ENCODE results near the gene ATP5MC2.

DNA sequence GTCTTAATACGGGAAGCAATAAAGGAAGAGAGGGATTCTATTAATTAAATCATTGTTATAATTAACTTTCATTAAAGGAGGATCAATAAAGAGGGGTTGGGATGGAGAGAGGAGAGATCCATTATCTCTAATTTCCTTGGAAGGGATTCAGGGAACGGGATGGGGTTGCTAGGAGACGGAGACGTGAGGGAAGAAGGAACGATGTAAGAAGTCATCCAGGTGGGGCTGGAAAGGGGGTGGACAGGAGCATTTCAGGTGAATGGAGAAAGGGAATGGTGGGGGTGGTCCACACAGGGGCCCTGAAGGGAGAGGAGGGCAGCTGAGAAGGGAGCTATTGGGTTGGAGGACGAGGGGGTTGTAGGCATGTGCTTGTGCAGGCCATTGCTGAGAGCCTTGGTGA lies 34.2 kb upstream of the ATP5MC2 start:
- TF ChIP-seq, protein P1, sequence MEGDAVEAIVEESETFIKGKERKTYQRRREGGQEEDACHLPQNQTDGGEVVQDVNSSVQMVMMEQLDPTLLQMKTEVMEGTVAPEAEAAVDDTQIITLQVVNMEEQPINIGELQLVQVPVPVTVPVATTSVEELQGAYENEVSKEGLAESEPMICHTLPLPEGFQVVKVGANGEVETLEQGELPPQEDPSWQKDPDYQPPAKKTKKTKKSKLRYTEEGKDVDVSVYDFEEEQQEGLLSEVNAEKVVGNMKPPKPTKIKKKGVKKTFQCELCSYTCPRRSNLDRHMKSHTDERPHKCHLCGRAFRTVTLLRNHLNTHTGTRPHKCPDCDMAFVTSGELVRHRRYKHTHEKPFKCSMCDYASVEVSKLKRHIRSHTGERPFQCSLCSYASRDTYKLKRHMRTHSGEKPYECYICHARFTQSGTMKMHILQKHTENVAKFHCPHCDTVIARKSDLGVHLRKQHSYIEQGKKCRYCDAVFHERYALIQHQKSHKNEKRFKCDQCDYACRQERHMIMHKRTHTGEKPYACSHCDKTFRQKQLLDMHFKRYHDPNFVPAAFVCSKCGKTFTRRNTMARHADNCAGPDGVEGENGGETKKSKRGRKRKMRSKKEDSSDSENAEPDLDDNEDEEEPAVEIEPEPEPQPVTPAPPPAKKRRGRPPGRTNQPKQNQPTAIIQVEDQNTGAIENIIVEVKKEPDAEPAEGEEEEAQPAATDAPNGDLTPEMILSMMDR (IDR thresholded peaks at IDR 0.05; ENCODE audit: borderline replicate concordance, extremely low read depth, low read length, poor library complexity, severe bottlenecking), result no peak
- no peak for TF ChIP-seq EZH2 (IDR thresholded peaks at IDR 0.05; ENCODE audit: borderline replicate concordance, low read depth, low read length, severe bottlenecking)
